HL-60 (cell line): ENCODE data around the gene HPCAL1.

ENCODE experiments used
- DNase-seq, 2 experiments: peaks; one replicate each; pipeline ENCODE4 v3.0.0-alpha.2; 2010 to 2020; ENCODE audit warnings: low read depth in 1 of 2, low spot score in 1 of 2
- H3K27ac ChIP-seq: fragments of 250-450 bp; sonication (Bioruptor Pico); replicated peaks from 2 replicates; pipeline ENCODE4 v1.5.1; 2020; ENCODE audit warnings: mild to moderate bottlenecking, moderate library complexity
- H3K27me3 ChIP-seq: fragments of 250-450 bp; sonication (Bioruptor Pico); 2 replicates; pipeline ENCODE4 v1.5.1; 2021; ENCODE audit warnings: mild to moderate bottlenecking, moderate library complexity; ENCODE audit not compliant: insufficient read depth, poor library complexity, severe bottlenecking
- H3K4me3 ChIP-seq: replicated peaks from 2 replicates; pipeline ENCODE4 v1.5.1; 2011; ENCODE audit warnings: mild to moderate bottlenecking, control low read depth, low read length; ENCODE audit not compliant: insufficient read depth
- GABPA ChIP-seq: IDR thresholded peaks from 2 replicates; pipeline ENCODE4 v1.6.1; 2012; ENCODE audit warnings: low read depth
- POLR2AphosphoS5 ChIP-seq: IDR thresholded peaks from 2 replicates; pipeline ENCODE4 v1.6.1; 2012; ENCODE audit warnings: low read depth
- SPI1 ChIP-seq: IDR thresholded peaks from 2 replicates; pipeline ENCODE4 v1.6.1; 2012; ENCODE audit warnings: low read depth, mild to moderate bottlenecking, borderline replicate concordance
- TF ChIP-seq, protein P1 (sequence below): IDR thresholded peaks from 2 replicates; pipeline ENCODE4 v1.6.1; 2012; ENCODE audit warnings: low read depth; ENCODE audit not compliant: insufficient replicate concordance
- TF ChIP-seq, protein P2 (sequence below): IDR thresholded peaks from one replicate; pipeline ENCODE4 v1.5.1; 2011; ENCODE audit warnings: low read length, control low read depth, inconsistent platforms; ENCODE audit not compliant: insufficient read depth

Gene HPCAL1

DNA sequence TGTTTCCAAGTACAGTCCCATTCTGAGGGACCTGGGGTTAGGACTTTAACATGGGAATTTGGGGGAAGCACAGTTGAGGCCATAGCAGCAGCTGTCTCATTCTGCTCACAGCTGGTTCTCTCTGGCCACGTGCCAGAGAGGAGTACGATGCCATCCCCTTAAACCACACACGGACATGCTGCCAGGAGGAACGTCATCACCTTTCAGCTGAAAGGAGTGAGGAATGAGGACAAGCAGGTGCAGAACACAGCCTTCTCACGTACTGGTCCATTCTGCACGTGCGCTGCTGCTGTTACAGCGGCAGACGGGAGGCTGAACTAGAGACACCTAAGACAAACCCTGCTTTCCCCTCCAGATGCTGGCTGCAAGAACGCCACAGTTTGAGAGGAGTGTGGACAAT is 111.9 kb downstream of the HPCAL1 start:
- Histone ChIP-seq H3K27ac (no peak overlapping the region), H3K27me3 (no peaks in the 10 kb centered on the region), H3K4me3 (no peak overlapping the region)
- TF ChIP-seq POLR2AphosphoS5 (no peak), GABPA (no peak), SPI1 (no peak)
- TF ChIP-seq, protein P1, sequence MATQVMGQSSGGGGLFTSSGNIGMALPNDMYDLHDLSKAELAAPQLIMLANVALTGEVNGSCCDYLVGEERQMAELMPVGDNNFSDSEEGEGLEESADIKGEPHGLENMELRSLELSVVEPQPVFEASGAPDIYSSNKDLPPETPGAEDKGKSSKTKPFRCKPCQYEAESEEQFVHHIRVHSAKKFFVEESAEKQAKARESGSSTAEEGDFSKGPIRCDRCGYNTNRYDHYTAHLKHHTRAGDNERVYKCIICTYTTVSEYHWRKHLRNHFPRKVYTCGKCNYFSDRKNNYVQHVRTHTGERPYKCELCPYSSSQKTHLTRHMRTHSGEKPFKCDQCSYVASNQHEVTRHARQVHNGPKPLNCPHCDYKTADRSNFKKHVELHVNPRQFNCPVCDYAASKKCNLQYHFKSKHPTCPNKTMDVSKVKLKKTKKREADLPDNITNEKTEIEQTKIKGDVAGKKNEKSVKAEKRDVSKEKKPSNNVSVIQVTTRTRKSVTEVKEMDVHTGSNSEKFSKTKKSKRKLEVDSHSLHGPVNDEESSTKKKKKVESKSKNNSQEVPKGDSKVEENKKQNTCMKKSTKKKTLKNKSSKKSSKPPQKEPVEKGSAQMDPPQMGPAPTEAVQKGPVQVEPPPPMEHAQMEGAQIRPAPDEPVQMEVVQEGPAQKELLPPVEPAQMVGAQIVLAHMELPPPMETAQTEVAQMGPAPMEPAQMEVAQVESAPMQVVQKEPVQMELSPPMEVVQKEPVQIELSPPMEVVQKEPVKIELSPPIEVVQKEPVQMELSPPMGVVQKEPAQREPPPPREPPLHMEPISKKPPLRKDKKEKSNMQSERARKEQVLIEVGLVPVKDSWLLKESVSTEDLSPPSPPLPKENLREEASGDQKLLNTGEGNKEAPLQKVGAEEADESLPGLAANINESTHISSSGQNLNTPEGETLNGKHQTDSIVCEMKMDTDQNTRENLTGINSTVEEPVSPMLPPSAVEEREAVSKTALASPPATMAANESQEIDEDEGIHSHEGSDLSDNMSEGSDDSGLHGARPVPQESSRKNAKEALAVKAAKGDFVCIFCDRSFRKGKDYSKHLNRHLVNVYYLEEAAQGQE: no peak
- TF ChIP-seq, protein P2, sequence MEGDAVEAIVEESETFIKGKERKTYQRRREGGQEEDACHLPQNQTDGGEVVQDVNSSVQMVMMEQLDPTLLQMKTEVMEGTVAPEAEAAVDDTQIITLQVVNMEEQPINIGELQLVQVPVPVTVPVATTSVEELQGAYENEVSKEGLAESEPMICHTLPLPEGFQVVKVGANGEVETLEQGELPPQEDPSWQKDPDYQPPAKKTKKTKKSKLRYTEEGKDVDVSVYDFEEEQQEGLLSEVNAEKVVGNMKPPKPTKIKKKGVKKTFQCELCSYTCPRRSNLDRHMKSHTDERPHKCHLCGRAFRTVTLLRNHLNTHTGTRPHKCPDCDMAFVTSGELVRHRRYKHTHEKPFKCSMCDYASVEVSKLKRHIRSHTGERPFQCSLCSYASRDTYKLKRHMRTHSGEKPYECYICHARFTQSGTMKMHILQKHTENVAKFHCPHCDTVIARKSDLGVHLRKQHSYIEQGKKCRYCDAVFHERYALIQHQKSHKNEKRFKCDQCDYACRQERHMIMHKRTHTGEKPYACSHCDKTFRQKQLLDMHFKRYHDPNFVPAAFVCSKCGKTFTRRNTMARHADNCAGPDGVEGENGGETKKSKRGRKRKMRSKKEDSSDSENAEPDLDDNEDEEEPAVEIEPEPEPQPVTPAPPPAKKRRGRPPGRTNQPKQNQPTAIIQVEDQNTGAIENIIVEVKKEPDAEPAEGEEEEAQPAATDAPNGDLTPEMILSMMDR: no peak
- DNase-seq: no peak

DNA sequence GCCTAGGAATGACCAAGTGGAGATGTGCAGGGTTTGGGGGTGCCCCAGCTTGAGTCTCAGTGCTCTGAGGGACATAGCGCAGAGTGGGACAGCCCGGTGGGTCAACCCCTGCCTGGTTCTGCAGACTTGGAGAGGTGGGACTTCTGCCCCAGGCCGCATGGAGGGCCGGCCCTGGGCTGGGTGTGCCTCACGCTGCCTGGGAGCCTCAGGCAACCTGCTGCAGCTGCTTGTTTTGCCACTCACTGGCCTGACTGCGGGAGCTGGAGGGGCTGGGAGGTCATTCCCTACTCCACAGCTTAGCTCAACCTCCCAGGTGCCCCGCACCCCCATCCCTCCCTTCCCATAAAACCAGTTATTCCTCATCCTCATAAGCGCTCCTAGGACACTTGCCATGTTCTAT is 112.3 kb downstream of the HPCAL1 start:
- no peak overlapping the region for H3K27ac ChIP-seq
- DNase-seq: no peak
- TF ChIP-seq POLR2AphosphoS5 (no peak), GABPA (no peak), SPI1 (no peak)
- TF ChIP-seq, protein P1: no peak
- TF ChIP-seq, protein P2: no peak
- H3K4me3 ChIP-seq: no peak overlapping the region
- H3K27me3 ChIP-seq: no peaks in the 10 kb centered on the region

DNA sequence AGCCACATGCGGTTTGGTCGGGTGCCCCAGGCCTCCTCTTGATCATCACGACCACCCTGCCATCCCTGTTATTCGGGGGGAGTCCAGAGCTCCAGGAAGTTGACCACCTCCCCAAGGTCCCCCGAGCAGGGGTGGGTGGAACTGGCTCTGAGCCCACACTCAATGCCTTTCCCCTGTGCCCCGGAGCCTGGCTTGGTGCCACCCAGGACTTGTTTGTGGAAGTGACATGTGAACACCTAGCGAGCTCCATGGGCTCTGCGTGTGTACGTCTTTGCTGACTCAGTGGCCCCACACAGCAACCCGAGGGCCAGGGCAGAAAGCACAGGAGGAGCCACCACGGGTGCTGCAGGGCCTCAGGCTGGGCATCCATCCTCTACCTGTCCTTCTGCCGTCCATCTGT is 112.9 kb downstream of the HPCAL1 start:
- no peak overlapping the region for H3K4me3 ChIP-seq
- no peaks in the 10 kb centered on the region for H3K27me3 ChIP-seq
- no peak for DNase-seq
- H3K27ac ChIP-seq: no peak overlapping the region
- TF ChIP-seq SPI1 (no peak), GABPA (no peak)

DNA sequence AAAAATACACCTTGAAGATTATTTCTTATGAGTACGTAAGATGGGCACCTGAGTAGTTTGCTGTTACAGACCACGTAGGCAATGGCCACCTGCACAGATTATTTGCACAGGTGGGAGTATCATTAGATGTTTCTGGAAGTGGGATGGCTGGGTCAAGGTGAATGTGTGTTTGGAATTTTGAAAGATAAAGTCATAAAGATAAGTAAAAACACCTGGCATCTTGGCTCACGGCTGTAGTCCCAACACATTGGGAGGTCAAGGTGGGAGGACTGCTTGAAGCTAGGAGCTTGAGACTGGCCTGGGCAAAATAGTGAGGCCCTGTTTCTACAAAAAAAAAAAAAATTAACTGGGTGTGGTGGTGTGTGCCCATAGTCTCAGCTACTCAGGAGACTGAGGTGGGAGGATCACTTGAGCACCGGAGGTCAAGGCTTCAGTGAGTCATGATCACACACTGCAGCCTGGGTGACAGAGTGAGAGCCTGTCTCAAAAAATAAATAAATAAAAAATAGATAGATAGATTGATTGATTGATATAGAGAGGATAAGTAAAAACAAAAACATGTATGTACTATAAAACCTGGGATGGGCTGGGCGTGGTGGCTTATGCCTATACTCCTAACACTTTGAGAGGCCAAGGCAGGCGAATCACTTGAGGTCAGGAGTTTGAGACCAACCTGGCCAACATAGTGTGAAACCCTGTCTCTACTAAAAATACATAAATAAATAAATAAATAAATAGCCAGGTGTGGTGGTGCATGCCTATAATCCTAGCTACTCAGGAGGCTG is 115.0 kb downstream of the HPCAL1 start:
- no peaks in the 10 kb centered on the region for H3K27me3 ChIP-seq
- TF ChIP-seq SPI1 (no peak), GABPA (no peak), POLR2AphosphoS5 (no peak)
- TF ChIP-seq, protein P1: no peak
- TF ChIP-seq, protein P2: no peak
- H3K4me3 ChIP-seq: no peak overlapping the region
- H3K27ac ChIP-seq: no peak overlapping the region
- DNase-seq: no peak
